GM10847 (cell line): ENCODE data around the gene SYPL1.

Experiments
- POLR2A ChIP-seq: IDR thresholded peaks from 2 replicates; pipeline ENCODE4 v1.6.1; 2011; ENCODE audit not compliant: insufficient read length; ENCODE audit errors: extremely low read depth

SYPL1 gene

GRCh38 chr7:106041140-106041717, 70.9 kb downstream of the SYPL1 start:
- TF ChIP-seq POLR2A, result no peak
